OCI-M2 (cell line): ENCODE measurements around the gene MRPL12.

Experiments used
- DNase-seq: peaks from one replicate; lab custom pipeline; 2025; ENCODE audit not compliant: unreplicated experiment; lab: John Stamatoyannopoulos, UW

The MRPL12 gene

DNA sequence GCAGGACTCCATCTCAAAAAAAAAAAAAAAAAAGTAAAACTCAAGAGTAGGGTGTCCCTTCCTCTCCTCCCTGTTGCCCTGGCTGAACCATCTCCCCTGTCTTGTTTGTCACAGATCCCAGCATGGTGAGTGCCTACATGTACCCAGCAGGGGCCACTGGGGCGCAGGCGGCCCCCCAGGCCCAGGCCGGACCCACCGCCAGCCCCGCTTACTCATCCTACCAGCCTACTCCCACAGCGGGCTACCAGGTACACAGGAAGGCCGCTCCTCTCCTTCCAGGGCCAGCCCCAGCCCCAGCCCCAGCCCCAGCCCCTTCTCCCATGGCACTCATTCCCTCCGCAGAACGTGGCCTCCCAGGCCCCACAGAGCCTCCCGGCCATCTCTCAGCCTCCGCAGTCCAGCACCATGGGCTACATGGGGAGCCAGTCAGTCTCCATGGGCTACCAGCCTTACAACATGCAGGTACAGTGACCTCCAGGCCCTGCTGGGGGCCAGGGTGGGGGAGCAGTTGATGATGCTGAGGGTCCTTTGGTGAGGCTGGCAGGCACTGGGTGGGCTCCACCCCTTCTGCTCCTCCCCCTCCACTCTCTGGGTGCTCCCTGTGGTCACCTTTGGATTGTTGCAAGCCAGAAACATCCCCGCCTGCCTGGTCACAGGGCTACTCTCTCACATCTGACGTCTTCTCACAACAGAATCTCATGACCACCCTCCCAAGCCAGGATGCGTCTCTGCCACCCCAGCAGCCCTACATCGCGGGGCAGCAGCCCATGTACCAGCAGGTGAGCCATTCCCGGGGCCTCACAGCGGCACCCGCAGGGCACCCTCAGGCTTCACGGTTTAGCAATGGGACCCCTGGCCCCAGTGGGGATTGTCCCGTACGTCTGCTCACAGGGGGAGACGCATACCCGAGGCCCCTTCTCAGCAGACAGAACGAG lies 2.5 kb upstream of the MRPL12 start:
- DNase-seq, result no peak

DNA sequence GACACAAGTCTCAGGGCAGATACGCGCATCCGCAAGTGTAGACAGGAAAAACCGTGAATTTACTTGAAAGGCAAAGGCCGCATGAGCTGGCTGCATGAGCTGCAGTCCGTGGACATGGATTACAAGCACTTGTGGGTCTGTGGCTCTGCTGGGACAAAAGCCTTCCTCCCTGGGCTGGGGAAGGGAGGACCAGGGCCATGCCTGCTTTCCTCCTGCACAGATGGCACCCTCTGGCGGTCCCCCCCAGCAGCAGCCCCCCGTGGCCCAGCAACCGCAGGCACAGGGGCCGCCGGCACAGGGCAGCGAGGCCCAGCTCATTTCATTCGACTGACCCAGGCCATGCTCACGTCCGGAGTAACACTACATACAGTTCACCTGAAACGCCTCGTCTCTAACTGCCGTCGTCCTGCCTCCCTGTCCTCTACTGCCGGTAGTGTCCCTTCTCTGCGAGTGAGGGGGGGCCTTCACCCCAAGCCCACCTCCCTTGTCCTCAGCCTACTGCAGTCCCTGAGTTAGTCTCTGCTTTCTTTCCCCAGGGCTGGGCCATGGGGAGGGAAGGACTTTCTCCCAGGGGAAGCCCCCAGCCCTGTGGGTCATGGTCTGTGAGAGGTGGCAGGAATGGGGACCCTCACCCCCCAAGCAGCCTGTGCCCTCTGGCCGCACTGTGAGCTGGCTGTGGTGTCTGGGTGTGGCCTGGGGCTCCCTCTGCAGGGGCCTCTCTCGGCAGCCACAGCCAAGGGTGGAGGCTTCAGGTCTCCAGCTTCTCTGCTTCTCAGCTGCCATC lies 1.7 kb upstream of the MRPL12 start:
- no peak for DNase-seq

DNA sequence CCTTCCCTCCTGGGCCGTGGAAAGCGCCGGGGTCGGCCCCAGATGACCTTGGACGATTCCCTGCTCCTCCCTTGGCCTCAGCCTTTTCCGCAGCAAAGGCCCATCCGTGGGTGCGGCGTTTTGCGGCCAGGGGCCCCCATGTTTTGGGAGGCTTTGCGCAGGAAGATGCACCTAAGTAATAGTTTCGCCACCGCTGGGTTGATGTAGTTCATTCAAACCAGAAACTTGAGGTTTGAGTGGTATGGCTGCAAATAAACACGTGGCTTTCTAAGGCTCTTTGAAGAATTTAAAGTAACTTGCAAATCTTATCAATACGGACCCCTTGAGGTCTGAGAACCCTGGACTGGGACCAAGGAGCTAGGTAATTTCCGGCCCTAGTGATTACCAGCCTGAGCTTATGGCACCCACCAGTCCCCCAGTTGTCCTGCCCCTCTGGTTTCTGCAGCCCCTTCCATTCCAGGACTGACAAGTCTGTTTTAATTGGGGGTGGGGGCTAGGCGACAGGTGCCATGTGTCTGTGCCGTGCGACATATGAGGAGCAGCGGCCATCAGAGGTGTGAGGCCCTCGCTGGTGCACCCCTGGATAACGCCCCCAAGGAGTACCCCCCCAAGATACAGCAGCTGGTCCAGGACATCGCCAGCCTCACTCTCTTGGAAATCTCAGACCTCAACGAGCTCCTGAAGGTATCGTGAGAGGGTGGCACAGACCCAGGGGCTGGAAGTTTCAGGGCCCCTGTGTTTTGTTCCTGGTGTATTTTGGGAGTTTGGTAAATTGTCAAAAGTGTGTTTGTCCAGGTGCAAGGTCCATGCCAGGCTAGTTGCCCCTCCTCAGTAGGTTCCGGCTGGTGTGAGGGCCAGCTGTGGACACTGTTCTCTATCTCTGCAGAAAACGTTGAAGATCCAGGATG lies 834 bp downstream of the MRPL12 start:
- no peak for DNase-seq

DNA sequence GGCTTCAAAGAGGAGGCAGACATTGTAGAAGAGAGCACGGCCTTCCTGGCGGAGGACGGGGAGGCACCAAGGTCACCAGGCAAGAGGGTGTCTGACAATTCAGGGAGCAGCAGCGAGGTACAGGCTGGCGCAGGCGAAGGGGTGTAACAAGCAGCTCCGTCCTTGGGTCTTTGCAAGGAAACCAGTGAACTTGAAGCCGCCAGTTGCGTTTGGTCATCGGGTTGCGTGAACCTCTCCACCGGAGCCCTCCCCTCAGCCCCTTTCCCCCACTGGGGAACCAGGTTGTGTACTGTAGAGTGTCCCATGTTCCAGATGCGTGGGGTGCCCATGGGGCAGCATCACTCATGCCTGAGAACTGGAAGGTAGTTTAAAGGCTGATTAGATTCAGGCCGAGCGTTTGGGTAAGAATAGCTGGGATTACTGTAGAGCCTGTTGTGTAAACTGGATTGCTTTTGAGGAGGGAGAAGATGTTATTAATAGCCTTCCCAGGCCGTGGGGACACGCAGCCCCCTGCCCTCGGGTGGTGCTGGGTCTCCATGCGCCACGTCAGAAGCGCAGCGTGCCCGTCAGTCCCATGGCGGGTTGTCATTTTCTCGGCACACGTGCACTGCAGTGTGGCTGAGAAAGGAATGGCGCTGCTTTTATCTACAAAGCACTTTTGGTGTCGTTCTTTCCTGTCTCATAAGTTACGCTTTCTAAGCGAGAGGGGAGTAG lies 2.5 kb downstream of the MRPL12 start:
- DNase-seq, result no peak

DNA sequence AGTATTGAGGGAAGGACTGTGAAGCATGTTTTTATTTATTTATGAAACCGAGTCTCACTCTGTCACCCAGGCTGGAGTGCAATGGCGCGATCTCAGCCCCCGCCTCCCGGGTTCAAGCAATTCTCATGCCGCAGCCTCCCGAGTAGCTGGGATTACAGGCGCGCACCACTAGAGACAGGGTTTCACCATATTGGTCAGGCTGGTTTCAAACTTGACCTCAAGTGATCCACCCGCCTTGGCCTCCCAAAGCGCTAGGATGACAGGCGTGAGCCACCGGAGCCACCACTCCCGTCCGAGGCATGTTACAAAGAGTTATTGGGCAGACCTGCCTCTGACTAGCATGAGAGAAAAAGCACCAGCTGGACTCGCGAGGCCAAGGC lies 3.1 kb downstream of the MRPL12 start:
- DNase-seq, result no peak

DNA sequence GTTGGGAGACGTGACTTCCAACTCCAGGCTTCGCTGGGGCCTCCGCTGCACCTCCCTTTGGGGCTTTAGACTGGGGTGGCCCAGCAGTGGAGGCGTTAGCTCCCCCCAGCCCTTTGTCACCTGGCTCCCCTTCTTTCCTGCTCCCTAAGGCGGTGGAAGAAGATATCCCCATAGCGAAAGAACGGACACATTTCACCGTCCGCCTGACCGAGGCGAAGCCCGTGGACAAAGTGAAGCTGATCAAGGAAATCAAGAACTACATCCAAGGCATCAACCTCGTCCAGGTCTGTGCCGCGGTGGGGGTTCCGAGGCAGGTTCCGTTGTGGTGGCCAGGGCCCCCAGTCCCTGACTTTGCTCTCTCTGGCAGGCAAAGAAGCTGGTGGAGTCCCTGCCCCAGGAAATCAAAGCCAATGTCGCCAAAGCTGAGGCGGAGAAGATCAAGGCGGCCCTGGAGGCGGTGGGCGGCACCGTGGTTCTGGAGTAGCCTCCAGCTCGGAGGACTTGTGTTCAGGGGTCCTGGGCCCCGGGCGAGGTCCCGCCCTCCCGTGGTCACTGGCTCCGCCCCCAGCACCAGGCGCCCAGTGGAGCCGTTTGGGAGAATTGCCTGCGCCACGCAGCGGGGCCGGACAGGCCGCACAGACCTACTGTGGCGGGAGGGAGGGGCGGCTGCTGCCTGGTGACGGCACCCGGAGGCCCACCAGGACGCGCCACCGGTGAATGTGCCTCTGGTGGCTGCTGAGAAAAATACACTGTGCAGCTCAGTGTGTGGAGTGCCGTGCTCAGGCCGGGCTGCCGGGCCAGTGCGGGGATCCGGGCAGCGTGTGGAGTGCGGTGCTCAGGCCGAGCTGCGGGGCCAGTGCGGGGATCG lies 3.8 kb downstream of the MRPL12 start:
- no peak for DNase-seq

DNA sequence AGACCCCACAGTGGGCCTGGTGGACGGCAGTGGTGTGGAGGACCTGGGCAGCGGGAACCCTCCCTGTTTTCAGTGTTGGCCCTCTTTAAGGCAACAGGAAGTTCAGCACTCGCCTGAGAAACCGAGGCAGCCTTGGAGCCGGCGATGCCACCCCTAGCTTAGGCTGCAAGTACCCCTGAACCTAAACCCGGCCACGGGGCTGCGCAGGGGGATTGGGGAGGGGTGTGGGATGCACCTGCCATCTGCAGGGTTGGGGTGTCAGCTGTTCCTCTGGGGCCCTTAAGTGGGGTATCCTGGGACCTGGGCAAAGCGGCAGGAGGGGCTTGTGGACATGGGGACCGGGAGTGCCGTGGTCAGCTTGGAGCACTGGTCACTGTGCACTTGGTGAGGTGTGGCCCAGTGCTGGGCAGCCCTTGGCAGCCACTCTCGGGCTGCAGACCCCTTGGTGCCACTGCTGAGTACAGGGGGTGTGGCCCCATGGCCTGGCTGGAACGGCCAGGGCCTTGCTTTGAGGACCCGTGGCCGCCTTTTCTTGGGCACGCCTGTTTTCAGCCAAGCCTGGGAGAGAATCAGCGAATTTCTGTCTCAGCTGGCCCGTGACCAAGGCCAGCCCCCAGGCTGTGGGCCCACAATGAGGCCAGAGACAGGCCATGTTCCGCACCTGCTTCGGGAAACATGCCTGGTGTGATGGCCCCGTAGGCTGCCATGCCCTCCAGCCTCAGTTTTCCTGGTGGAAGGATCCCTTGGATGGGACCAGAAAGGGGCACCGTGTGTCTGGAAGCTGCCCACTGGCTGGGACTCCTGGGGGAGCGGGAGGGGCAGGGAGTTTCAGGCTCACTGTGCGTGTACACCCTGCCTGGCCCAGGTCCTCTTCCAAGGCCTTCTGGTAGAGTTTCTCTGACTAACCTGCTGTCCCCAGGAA lies 4.8 kb downstream of the MRPL12 start:
- DNase-seq, result no peak

DNA sequence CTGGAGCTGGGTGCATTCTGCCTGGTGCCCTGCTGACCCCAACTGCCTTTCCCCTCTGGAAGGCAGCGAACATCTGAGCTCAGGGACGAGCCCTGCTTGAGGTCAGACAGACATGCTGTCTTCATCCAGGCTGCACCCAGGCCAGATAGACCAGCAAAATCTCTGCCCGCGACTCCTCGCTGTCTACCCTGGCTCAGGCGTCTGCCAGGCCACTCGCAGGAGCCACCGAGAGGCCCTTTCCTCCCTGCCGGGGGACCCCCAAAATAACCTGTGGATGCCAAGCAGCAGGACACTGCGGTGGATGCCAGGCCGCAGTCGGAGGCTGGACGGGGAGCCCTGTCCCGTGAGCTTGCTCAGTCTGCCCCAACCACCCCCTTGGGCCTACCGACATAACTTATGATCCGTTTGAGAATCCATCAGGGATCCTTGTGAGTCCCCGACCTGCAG lies 5.6 kb downstream of the MRPL12 start:
- DNase-seq, result no peak

DNA sequence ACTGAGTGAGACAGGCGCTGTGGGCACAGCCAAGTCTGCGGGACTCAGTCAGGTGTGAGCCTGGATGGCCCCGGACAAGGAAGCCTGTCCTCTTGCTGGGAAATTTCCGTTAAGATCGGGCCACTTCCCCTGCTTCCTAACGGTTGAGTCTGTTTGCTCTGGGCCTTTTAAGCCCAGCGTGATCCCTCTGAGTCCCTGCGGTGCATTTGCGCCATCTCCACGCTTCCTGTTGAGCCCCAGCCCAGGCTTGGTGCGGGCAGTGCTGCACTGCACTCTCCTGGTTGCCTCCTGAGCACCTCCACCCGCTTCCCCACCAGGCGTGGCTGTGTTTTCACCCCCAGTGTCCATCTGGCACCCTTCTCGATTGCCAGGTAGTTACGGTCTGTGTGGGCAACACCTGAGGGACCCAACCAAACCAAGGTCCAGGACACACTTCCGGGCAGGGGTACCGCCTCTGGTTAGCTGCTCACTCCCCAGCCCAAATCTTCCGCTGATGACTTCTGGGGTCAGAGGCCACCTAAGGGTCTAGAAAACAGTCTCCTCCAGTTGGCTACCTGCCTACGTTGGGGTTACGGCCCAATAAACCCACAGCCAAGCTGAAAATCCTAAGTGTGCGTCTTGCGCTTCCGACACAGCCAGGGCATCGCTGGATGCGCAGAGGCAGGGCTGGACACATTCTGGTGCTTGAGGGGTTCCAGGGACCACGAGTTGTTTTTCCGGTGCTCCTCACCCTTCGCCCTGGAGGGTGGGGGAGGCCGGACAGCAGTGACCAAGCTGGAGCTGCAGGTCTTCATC lies 7.5 kb downstream of the MRPL12 start:
- no peak for DNase-seq

DNA sequence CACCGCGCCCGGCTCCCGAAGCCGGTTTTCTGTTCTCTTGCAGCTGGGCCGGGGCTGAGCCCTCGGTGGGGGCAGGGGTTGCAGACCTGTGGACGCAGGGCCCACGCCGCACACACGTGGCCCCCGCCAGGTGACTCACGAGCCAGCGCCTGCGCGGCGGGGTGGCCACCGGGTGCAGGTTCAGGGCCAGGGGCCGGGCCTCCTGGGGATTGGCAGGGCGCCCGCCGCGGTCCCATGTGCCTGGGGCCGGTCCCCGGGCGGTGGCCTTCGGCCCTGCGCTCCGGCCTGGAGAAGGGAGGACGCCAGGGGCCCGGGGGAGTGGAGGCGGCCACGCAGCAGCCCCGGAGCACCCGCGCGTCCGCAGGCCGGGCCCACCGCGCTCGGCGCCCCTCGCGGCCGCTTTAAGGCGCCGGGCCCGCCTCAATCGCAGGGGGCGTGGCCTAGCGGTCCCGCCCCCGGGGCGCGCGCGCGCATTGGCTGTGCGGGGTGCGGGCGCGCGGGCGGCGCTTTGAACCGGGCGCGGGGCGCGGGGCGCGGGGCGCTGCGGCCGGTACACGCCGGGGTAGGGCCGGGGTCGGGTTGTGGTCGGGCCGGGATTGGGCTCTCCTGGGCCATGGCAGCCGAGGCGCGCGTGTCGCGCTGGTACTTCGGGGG lies 8.8 kb downstream of the MRPL12 start, which contains the start of gene SLC25A10:
TSS of gene SLC25A10 (plus strand) at position 471 of the 654 bp plus-strand sequence. CDS start at position 614, 143 bp downstream.
- DNase-seq, result no peak

DNA sequence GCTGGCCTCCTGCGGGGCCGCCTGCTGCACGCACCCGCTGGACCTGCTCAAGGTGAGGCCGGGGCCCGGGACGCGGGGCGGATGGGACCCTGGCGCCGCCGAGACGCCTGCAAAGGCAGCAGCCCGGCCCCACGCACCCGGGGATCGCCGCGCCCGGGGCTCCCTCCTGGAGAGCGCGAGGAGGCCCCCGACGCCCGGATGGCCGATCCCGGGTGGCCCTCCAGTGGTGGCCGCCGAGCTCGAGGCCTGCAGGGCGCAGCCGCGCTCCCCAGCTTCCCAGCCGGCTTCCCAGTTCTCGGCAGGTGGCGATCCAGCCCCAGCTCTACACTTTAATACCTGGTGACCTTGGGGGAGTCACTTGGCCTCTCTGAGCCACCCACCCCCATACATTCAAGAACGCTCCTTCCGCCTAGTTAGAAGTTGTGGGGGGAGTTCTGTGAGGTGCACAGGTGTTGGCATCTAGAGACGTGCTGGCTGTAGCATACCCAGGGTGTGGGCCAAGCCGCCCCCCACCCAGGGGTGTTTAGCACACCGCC lies 9.4 kb downstream of the MRPL12 start:
- no peak for DNase-seq

DNA sequence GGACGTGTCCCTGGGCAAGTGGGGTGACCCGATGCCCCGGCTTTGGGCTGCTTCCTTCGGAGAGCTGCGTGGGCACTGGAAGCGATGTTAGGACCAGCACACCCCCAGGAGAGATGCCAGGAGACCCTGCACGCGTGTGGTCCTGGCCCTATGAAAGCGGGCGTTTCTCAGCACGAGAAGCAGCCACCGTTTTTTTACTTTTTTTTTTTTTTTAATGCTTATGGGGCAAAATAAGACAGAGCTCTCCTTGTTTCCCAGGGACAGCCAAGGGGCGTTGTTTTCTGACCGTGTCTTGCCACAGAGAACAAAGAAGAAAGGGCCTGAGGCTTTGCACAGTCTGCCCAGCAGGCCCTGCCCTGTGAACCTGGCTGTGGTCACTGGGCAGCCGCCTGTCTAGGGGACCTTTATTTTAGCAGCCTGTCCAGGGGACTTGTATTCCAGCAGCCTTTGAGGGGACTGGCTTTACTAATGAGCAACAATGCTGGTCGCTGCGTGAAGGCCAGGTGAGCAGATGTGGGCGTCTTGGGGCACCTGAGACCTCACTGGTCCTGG lies 9.9 kb downstream of the MRPL12 start:
- DNase-seq, result no peak

DNA sequence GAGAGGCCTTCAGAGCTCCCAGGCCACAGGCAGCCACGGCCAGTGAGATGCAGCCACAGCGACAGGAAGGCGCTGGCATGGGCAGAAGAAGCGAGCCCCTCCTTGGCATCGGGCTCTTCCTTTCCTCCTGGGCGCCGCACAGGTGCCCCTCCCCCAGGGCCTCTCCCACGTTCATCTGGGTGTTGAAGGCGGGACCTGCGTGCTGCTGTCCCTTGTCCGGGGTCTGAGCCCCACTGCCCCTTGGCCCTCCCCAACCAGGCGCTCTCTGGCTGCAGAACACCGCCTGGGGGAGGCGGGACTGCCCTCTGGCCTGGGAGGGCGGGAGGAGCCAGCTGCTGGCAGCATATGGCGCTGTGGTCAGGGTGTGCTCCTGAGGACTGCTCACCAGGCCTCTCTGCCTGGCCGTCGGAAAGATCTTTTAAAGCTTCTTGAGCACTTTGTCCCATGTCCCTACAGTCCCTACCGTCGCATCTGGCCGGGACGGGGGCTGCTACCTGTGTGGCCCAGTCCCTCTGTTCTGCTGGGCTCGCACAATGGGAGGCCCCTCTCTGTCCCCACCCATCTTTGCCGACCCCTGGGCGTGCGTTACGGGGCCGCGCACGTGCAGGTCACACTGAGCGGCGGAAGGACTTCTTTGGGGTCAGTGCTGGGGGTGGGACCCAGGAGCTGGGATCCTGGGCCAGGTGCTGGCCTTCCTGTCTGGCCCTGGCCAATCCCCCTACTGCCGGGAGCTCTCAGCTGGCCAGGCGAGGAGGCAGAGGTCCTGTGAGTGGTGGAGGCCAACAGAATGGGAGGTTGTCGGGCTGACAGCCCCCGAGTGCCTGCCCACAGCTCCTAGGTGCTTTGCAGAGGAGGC lies 10.6 kb downstream of the MRPL12 start:
- DNase-seq, result no peak

DNA sequence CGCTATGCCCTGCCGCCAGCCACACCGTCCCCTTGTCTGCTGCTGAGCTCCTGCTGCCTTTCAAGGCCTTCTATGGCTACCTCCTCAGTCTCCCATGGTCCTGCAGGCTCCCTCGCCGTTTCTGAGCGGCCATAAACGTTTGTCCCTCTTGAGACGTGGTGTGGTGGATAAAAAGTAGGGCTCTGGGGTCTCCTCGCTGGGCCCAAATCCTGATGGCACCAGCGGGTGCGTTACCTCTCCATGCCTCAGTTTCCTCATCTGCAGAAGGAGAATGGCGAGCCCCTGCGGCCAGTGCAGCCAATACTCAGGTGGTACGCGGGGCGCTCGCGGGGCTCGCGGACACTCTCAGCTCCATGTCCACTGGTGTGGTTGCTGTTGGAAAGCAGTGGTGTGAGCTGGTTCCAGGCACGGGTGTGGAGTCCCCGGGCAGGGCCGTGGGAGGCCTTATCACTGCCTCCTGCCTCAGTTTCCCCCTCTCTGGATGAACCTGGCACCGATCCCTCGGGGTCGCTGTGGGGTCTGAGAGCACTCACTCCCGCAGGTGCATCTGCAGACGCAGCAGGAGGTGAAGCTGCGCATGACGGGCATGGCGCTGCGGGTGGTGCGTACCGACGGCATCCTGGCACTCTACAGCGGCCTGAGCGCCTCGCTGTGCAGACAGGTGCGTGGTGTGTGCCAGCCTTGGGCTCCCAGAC lies 11.4 kb downstream of the MRPL12 start:
- no peak for DNase-seq
